Measurements from ENCODE around the gene CTNND1. TPM values are rescaled to one million over a fixed set of nuclear protein-coding genes. Genes with fewer than 3 reads are reported as not detected.

Gene CTNND1
- polyA plus RNA-seq, 1 donor from 2014 or later = 70.3 TPM

GRCh38 chr11:57751676-57752253, 9.8 kb upstream of the CTNND1 start, which contains the start of gene BTBD18:
TSS of gene BTBD18 (minus strand) at chr11:57751819. CDS start at chr11:57751188, 631 bp downstream.
- Histone ChIP-seq H3K4me3 (ENCODE audit: low read length) (no peak within 1 kb of the TSS), H3K36me3 (ENCODE audit: insufficient read depth, low read length) (peaks cover 3% of the 10 kb centered on the region), H3K27me3 (ENCODE audit: insufficient read depth, low read depth, low read length) (no peaks in the 10 kb centered on the region), H3K27ac (ENCODE audit: low read length) (no peak within 1 kb of the TSS), H3K9me3 (ENCODE audit: low read length) (no peaks in the 10 kb centered on the region), H3F3A (ENCODE audit: insufficient read depth, low read length, poor library complexity, severe bottlenecking) (no peaks in the 10 kb centered on the region), H3K9me2 (ENCODE audit: insufficient read depth, low read length) (no peaks in the 10 kb centered on the region), H3K4me2 (ENCODE audit: low read length) (no peak within 1 kb of the TSS), H3K79me2 (replicated peaks; ENCODE audit: insufficient read depth, low read length) (no peaks in the 10 kb centered on the region), H3K9ac (ENCODE audit: low read length) (no peak within 1 kb of the TSS), H4K20me1 (ENCODE audit: insufficient read depth) (no peaks in the 10 kb centered on the region), H2AFZ (ENCODE audit: low read depth, low read length) (no peak within 1 kb of the TSS)
- TF ChIP-seq REST (IDR thresholded peaks at IDR 0.05; ENCODE audit: borderline replicate concordance) (no peak), RAD21 (conservative IDR thresholded peaks at IDR 0.05) (peak; percentile 23), POLR2AphosphoS5 (IDR thresholded peaks at IDR 0.05) (no peak), TAF1 (IDR thresholded peaks at IDR 0.05; ENCODE audit: low read depth) (no peak), CTCF (IDR thresholded peaks at IDR 0.05; ENCODE audit: poor library complexity, severe bottlenecking) (peak; percentile 45), SMC3 (conservative IDR thresholded peaks at IDR 0.05; ENCODE audit: poor library complexity) (peak; percentile 53)

GRCh38 chr11:57752954-57753353, 8.6 kb upstream of the CTNND1 start:
- Histone ChIP-seq H3K9ac (ENCODE audit: low read length) (no peak overlapping the region), H3K4me3 (ENCODE audit: low read length) (no peak overlapping the region), H3K27me3 (ENCODE audit: insufficient read depth, low read depth, low read length) (no peaks in the 10 kb centered on the region), H3K9me2 (ENCODE audit: insufficient read depth, low read length) (no peaks in the 10 kb centered on the region), H3K27ac (ENCODE audit: low read length) (no peak overlapping the region), H4K20me1 (ENCODE audit: insufficient read depth) (no peaks in the 10 kb centered on the region), H3K9me3 (ENCODE audit: low read length) (no peaks in the 10 kb centered on the region), H3K79me2 (replicated peaks; ENCODE audit: insufficient read depth, low read length) (no peaks in the 10 kb centered on the region), H3K4me2 (ENCODE audit: low read length) (no peak overlapping the region), H2AFZ (ENCODE audit: low read depth, low read length) (no peak overlapping the region), H3F3A (ENCODE audit: insufficient read depth, low read length, poor library complexity, severe bottlenecking) (no peaks in the 10 kb centered on the region), H3K36me3 (ENCODE audit: insufficient read depth, low read length) (peaks cover 3% of the 10 kb centered on the region)
- TF ChIP-seq POLR2AphosphoS5 (IDR thresholded peaks at IDR 0.05) = no peak
- no peak for TF ChIP-seq SMC3 (conservative IDR thresholded peaks at IDR 0.05; ENCODE audit: poor library complexity)
- TF ChIP-seq TAF1 (IDR thresholded peaks at IDR 0.05; ENCODE audit: low read depth) = no peak
- no peak for TF ChIP-seq EZH2 (IDR thresholded peaks at IDR 0.05; ENCODE audit: borderline replicate concordance, insufficient read depth, low read length, poor library complexity, severe bottlenecking)
- TF ChIP-seq RAD21 (conservative IDR thresholded peaks at IDR 0.05) = no peak
- TF ChIP-seq EP300 (conservative IDR thresholded peaks at IDR 0.05; ENCODE audit: poor library complexity, severe bottlenecking) = no peak
- no peak for TF ChIP-seq MXI1 (conservative IDR thresholded peaks at IDR 0.05; ENCODE audit: poor library complexity, severe bottlenecking)
- TF ChIP-seq REST (IDR thresholded peaks at IDR 0.05; ENCODE audit: borderline replicate concordance) = no peak
- TF ChIP-seq CTCF (IDR thresholded peaks at IDR 0.05; ENCODE audit: poor library complexity, severe bottlenecking) = no peak

Data from neural cell (in vitro differentiated cells).